T-helper 1 cell (primary cell): ENCODE data around the gene RBM26.
"Not testable (repeated sequence)": the region's sequence is repeated elsewhere in the genome, so short reads cannot be mapped to it uniquely, and the experiment has no call there.

Source experiments
- DNase-seq, 5 donors: peaks; one replicate each; pipeline ENCODE4 v3.0.0-alpha.2; 2012 to 2020

Gene RBM26

DNA sequence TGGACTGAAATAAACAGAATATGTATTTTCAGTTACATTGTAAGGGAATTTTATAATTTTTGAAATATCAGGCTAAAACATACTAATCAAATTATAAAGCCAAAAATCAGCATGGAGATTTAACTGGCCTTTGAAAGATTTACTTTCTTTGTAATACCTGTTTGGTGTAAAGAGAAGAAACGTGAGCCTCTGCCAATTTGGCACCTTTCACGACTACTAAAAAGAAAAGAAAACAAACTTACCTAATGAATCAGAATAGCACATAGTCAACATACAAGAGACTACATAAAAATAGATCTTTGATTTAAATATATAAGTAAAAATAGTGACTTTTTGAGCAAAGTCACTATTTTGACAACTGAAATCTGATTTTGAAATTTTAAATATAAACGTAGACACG, 87.4 kb downstream of the RBM26 start:
- DNase-seq: no peak

- DNase-seq: no peak
Observed at GRCh38 chr13:79317856-79318255, 88.2 kb downstream of the RBM26 start.

- DNase-seq: no peak
Observed at GRCh38 chr13:79314652-79315051, 91.4 kb downstream of the RBM26 start.

- no peak for DNase-seq
Observed at GRCh38 chr13:79312340-79312855, 93.7 kb downstream of the RBM26 start.

GRCh38 chr13:79311386-79311785, 94.7 kb downstream of the RBM26 start:
- DNase-seq: no peak

DNA sequence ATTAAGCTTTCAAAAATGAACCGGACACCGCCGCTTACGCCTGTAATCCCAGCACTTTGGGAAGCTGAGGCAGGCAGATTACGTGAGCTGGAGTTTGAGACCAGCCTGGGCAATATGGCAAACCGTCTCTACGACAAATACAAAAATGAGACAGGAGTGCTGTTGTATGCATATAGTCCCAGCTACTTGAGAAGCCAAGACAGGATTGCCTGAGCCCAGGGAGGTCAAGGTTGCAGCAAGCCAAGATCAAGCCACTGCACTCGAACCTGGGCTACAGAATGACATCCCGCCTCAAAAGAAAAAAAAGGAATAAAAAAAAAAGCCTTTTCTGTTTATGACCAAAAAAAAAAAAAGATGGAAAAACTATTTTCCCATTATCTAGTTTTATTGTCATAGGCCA, 96.4 kb downstream of the RBM26 start:
- no peak for DNase-seq

DNA sequence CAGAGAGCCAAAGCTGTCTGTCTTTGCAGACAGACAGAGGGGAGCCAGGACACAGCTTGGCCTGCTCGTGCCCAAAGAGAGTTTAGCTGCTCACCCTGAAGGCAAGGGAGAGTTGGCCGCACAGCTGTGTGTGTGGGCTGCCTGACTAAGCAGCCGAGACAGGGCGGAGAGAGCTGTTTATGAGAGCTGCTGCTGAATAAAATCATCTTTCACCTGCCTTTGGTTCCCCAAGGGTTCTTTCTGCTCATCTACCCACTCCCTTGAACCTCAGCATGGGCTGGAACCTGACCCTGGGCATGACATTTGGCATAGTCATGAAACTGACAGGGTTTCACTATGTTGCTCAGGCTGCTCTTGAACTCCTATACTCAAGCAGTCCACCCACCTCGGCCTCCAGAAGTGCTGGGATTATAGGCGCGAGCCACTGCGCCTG, 98.2 kb downstream of the RBM26 start:
- no peak for DNase-seq

- no peak for DNase-seq
Observed at GRCh38 chr13:79307433-79307861, 98.6 kb downstream of the RBM26 start.

GRCh38 chr13:79306650-79307049, 99.4 kb downstream of the RBM26 start:
- no peak for DNase-seq

DNA sequence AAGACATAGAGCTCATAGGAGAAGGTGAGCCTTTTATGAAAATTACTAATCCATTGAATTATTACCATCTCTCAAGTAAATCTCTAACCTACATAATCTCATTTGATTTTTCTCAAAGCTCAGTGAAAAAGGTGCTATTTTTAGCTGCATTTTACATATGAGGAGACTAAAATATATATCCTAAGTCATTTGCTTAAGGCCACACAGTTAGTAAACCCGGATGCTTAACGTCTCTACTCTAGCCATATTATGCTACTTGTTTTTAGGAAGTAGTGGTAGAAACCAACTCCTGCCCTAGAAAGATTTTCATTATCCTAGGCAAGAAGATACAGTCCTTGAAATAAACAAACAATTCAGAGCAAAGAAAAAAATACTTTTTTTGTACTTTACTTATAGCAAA, 108.9 kb downstream of the RBM26 start:
- no peak for DNase-seq

DNA sequence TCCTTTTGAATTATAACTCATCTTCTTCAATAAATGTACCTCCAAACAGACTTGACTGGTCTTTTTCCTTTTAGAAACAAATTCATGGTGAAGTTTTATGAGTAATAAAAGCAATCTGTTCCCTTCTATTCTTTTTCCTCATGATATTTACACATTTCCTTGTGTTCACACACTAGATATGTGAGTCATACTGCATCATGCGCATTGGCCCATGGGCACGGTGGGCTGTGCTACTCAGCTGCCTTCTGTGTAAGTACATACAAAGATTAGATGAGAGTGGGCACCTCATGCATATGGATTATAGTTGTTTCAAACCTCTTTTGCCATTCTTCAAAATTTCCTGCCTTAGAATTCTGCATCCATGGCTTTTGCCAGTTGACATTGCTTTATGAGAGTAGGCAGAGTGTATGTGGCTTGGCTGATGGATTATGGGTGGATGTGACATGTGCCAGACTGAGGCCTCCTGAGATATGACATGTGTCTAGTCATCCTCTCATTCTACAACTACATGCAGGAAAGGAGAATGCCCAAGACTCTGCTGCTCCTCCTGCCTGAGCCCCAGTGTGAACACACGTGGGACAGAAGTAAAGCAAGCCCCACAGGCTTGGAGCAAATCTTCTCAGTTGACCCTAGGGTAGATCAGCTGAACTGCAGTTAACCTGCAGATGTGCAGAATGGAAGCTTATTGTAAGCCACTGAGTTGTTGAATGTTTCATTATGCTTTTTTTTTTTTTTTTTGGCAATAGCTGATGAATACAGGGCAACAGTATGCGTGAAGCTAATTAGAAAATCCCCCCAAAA, 109.9 kb downstream of the RBM26 start:
- DNase-seq: no peak

DNA sequence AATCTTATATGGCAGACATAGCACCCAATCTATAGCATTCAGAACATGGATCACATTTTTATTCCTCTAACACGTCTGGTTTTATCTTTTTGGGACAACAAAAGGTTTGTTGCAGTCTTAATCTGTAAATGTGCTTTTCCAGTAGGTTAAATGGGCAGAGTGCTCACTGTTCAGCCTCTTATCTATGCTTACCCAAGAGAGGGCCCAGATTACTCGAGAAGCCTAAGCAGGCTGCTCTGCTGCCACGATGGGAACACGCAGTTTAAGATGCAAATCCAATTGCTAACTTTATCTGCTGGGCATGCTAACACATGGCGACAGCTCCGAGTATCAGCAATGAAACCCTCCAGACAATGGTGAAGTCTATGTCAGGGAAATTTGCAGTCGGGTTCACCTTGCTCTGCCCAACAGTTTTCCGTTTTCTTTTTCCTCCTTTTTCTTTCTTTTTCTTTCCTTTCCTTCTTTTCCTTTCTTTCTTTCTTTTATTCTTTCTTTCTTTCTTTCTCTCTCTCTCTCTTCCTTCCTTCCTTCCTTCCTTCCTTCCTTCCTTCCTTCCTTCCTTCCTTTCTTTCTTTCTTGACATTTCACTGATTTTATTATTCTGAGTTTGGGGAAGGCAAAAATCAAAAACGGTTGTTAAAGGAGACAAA, 115.3 kb downstream of the RBM26 start:
- DNase-seq: no peak

DNA sequence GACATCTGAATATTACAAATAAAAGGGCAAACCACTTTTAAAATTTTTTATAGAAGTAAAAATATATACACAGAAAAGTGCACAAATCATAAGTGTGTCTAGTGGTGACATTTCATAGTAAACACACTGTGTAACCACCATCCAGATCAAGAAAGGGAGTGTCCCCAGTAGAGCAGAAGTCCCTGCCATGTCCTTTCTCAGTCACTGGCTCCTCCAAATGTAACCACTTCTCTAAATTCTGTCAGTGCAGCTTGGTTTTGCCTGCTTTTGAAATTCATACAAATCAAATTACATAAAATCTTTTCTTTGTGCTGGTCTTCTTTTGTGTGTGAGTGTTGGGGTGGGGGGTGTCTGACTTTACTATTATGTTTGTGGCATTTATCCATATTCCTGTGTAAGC, 116.5 kb downstream of the RBM26 start:
- no peak for DNase-seq

GRCh38 chr13:79287939-79288795, 117.9 kb downstream of the RBM26 start:
- DNase-seq: no peak

GRCh38 chr13:79285159-79285558, 120.9 kb downstream of the RBM26 start:
- no peak for DNase-seq

DNA sequence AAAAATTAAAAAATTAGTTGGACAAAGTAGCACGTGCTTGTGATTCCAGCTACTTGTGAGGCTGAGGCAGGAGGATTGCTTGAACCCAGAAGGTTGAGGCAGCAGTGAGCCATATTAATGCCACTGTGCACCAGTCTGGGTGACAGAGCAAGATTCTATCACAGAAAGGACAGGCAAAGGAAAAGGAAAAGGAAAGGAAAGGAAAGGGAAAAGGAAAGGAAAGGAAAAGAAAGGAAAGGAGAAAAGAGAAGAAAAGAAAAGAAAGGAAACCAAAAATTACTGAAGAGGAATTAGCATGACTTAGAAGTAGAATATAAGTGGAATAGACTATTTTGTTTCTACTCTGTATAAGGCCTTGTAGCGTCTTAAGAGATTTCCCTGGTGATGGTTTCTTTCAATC, 122.3 kb downstream of the RBM26 start:
- DNase-seq: no peak

DNA sequence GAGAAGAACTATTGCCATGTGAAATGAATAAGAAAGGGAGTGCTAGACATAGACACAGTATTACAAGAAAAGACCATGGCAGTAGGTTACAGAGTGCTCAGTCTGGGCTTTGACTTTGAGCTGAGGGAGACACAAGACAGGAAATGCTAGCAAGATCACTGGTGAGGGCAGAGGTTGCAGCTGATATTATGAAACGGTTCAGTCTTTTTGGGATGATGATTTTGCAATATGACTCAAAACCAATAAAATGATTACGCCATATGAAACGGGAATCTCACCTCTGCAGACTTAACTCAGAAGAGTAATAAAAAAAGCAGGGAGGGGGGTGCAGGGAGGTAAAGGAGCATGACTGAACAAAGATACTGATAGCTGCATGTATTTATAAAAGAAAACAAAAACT, 123.1 kb downstream of the RBM26 start:
- peak in 1 of 5 donors; percentile 7 for DNase-seq

DNA sequence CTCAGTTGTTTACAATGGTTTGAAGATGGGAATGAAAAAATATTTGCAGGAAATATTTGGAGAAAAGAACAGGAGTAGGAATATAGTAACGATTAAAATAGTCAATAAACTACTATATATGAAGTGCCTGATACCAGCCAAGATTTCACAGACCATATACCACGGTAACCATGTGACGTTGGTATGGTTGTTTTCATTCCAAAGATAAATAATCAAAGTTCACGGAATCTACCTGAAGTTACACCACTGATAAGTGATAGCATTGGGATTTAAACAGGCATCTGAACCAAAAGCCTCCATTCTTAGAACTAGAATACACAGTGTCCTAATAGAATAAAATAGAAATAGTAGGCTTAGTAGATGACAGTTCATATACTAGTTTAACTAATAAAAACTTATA, 123.5 kb downstream of the RBM26 start:
- no peak for DNase-seq

DNA sequence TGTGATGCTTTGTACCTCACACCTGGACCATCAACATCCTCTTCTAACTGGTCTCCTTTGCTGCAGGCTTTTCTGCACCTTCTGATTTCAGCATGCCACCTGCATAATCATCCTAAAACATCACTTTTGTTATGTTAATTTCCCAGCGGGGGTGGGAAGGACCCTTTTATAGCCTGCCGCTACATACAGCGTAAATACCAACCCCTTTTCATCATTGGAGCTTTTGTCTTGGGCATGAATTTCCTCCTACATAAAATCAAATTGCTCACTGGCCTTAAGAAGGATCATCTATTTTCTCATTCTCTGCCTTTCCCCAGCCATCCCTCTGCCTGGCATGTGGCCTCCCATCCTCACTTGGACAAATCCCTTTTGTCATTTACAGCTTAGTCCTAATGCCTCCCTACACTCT, 124.7 kb downstream of the RBM26 start:
- DNase-seq: no peak

DNA sequence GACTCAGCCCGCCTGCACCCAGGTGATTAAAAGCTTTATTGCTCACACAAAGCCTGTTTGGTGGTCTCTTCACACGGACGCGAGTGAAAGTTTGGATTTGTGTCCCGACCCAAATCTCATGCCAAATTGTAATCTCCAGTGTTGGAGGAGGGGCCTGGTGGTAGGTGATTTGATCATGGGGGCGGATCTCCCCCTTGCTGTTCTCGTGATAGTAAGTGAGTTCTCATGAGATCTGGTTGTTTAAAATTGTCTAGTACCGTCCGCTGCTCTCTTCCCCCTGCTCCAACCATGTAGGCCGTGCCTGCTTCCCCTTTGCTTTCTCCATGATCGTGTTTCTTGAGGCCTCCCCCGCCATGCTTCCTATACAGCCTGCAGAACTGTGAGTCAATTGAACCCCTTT, 126.3 kb downstream of the RBM26 start:
- not testable (repeated sequence) for DNase-seq

- DNase-seq: no peak
Observed at GRCh38 chr13:79273045-79273444, 133.0 kb downstream of the RBM26 start.

GRCh38 chr13:79271616-79272015, 134.4 kb downstream of the RBM26 start:
- DNase-seq: no peak

DNA sequence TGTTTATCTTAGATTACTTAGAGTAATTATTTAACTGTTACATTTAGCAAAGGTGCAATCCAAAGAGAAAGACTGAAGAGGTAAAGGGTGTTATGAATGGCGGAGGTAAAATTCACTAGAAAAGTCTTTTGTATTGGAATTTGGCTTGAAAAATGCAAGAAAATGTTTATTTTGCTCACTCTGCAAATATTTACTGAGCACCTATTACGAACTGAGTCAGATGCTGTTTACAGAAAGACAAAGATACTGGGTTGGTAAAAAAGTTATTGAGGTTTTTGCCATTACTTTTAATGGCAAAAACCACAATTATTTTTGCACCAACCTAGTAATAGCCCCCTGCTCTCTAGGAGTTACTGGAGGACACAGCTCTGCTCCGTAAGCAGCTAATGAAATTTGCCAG, 135.2 kb downstream of the RBM26 start:
- DNase-seq: no peak
